ENCODE results near the gene GRAMD2B. TPM values are rescaled to one million over a fixed set of nuclear protein-coding genes. Genes with fewer than 3 reads are reported as not detected.
"Not testable (repeated sequence)": the region's sequence is repeated elsewhere in the genome, so short reads cannot be mapped to it uniquely, and the experiment has no call there.

Gene GRAMD2B
- total RNA-seq, 2 donors from 2014 or later = 59.3 to 79.5 TPM

GRCh38 chr5:126516133-126516532 is 92.9 kb downstream of the GRAMD2B start:
- H3K4me3 ChIP-seq = no peak overlapping the region
- no peaks in the 10 kb centered on the region for H3K9me3 ChIP-seq
- ATAC-seq (ENCODE audit: insufficient number of reproducible peaks, low FRiP score, low read depth) (no peak), DNase-seq (ENCODE audit: low spot score) (no peak)
- peaks cover 15 to 48% of the 10 kb centered on the region in 2 donors for H3K4me1 ChIP-seq (ENCODE audit: control insufficient read depth in 1 of 2, low read depth in 2 of 2)
- H3K27ac ChIP-seq = no peak overlapping the region
- no peak for TF ChIP-seq CTCF (IDR thresholded peaks at IDR 0.05)
- no peaks in the 10 kb centered on the region for H3K36me3 ChIP-seq
- H3K27me3 ChIP-seq (replicated peaks; ENCODE audit: insufficient read depth) = no peaks in the 10 kb centered on the region

- ATAC-seq (ENCODE audit: insufficient number of reproducible peaks, low FRiP score, low read depth) = no peak
- no peak overlapping the region for H3K27ac ChIP-seq
Measured at GRCh38 chr5:126516852-126517251, 93.6 kb downstream of the GRAMD2B start.

GRCh38 chr5:126519223-126519622 is 96.0 kb downstream of the GRAMD2B start:
- not testable (repeated sequence) for H3K9me3 ChIP-seq; H3K36me3 ChIP-seq; H3K4me3 ChIP-seq; DNase-seq (ENCODE audit: low spot score); H3K27me3 ChIP-seq (replicated peaks; ENCODE audit: insufficient read depth); ATAC-seq (ENCODE audit: insufficient number of reproducible peaks, low FRiP score, low read depth)
- peaks cover 23 to 61% of the 10 kb centered on the region in 2 donors for H3K4me1 ChIP-seq (ENCODE audit: control insufficient read depth in 1 of 2, low read depth in 2 of 2)
- peak overlapping the region in 1 of 2 donors; percentile 72 for H3K27ac ChIP-seq

More at GRCh38 chr5:126516852-126517251, 93.6 kb downstream of the GRAMD2B start:
- no peak overlapping the region for H3K4me3 ChIP-seq
- no peaks in the 10 kb centered on the region for H3K9me3 ChIP-seq
- no peak for TF ChIP-seq CTCF (IDR thresholded peaks at IDR 0.05)
- peaks cover 15 to 48% of the 10 kb centered on the region in 2 donors for H3K4me1 ChIP-seq (ENCODE audit: control insufficient read depth in 1 of 2, low read depth in 2 of 2)
- H3K36me3 ChIP-seq = no peaks in the 10 kb centered on the region
- DNase-seq (ENCODE audit: low spot score) = no peak
- H3K27me3 ChIP-seq (replicated peaks; ENCODE audit: insufficient read depth) = no peaks in the 10 kb centered on the region

GRCh38 chr5:126519637-126520592 is 96.7 kb downstream of the GRAMD2B start:
- Histone ChIP-seq H3K36me3 (no peaks in the 10 kb centered on the region), H3K27ac (peak overlapping the region; percentile 9 to 72), H3K27me3 (replicated peaks; ENCODE audit: insufficient read depth) (no peaks in the 10 kb centered on the region), H3K4me1 (ENCODE audit: control insufficient read depth in 1 of 2, low read depth in 2 of 2) (peaks cover 29 to 68% of the 10 kb centered on the region in 2 donors), H3K9me3 (no peaks in the 10 kb centered on the region), H3K4me3 (peak overlapping the region; percentile 61)
- no peak for TF ChIP-seq CTCF (IDR thresholded peaks at IDR 0.05)
- DNase-seq (ENCODE audit: low spot score) = no peak
- peak; percentile 40 for ATAC-seq (ENCODE audit: insufficient number of reproducible peaks, low FRiP score, low read depth)

GRCh38 chr5:126520593-126520953 is 97.4 kb downstream of the GRAMD2B start:
- H3K36me3 ChIP-seq = no peaks in the 10 kb centered on the region
- H3K4me1 ChIP-seq (ENCODE audit: control insufficient read depth in 1 of 2, low read depth in 2 of 2) = peaks cover 34 to 68% of the 10 kb centered on the region in 2 donors
- peak overlapping the region; percentile 61 for H3K4me3 ChIP-seq
- H3K27ac ChIP-seq = peak overlapping the region; percentile 9 to 72
- no peak for TF ChIP-seq CTCF (IDR thresholded peaks at IDR 0.05)
- DNase-seq (ENCODE audit: low spot score) (no peak), ATAC-seq (ENCODE audit: insufficient number of reproducible peaks, low FRiP score, low read depth) (no peak)
- H3K27me3 ChIP-seq (replicated peaks; ENCODE audit: insufficient read depth) = no peaks in the 10 kb centered on the region
- no peaks in the 10 kb centered on the region for H3K9me3 ChIP-seq
